Nephron progenitor cell (in vitro differentiated cells): ENCODE results near the gene SMARCC2.

Source experiments
- DNase-seq: peaks from one replicate; pipeline ENCODE4 v3.0.0; 2021
- H3K27ac Mint-ChIP-seq: 2 replicates; pipeline ENCODE4 v1.8.0; 2021; ENCODE audit warnings: mild to moderate bottlenecking, moderate library complexity, mixed read lengths
- H3K27me3 Mint-ChIP-seq: 2 replicates; pipeline ENCODE4 v1.8.0; 2021; ENCODE audit warnings: mild to moderate bottlenecking, low read depth, mixed read lengths; ENCODE audit not compliant: poor library complexity
- H3K36me3 Mint-ChIP-seq: 2 replicates; pipeline ENCODE4 v1.8.0; 2021; ENCODE audit warnings: low read depth, mixed read lengths
- H3K4me1 Mint-ChIP-seq: 2 replicates; pipeline ENCODE4 v1.8.0; 2021; ENCODE audit warnings: mixed read lengths
- H3K4me3 Mint-ChIP-seq: 2 replicates; pipeline ENCODE4 v1.8.0; 2021; ENCODE audit warnings: mild to moderate bottlenecking, moderate library complexity, mixed read lengths
- H3K9me3 Mint-ChIP-seq: 2 replicates; pipeline ENCODE4 v1.8.0; 2021; ENCODE audit warnings: mild to moderate bottlenecking, moderate library complexity, mixed read lengths
- TF ChIP-seq, protein P1 (sequence below): fragments of 200-600 bp; sonication (generic); IDR thresholded peaks from 2 replicates; pipeline ENCODE4 v1.5.0; 2021; ENCODE audit warnings: antibody characterized with exemption

The SMARCC2 gene

DNA sequence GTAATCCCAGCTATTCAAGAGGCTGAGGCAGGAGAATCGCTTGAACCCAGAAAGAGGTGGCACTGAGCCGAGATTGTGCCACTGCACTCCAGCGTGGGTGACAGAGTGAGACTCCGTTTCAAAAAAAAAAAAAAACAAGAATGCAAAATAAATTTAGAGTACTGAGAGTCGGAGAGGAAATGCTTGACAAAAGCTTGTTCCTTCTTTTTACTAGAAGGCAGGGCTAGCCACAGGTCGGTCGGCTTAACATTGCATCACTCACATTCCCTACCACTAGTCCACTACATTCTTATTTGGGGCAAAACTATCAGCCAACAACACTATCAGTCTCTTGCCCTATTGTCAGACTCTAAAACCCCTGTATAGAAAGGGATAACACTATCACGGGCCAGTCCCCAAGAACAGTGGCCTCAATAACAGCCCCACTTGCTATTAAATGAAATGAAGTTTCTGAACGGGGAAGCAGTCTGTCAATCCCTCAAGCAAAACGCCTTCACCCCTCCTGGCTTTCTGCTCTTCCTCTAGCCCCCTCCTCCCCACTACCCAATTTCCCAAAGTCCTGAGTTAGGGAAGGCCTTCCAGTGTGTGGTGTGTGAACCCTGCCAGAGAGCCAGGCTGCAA lies 31.4 kb upstream of the SMARCC2 start:
- Mint-ChIP-seq H3K9me3 (peaks cover 11% of the 10 kb centered on the region), H3K4me3 (peak overlapping the region; percentile 96), H3K27me3 (no peaks in the 10 kb centered on the region), H3K36me3 (peaks cover 22% of the 10 kb centered on the region), H3K4me1 (peaks cover 49% of the 10 kb centered on the region), H3K27ac (peak overlapping the region; percentile 99)
- no peak for DNase-seq
- TF ChIP-seq, protein P1, sequence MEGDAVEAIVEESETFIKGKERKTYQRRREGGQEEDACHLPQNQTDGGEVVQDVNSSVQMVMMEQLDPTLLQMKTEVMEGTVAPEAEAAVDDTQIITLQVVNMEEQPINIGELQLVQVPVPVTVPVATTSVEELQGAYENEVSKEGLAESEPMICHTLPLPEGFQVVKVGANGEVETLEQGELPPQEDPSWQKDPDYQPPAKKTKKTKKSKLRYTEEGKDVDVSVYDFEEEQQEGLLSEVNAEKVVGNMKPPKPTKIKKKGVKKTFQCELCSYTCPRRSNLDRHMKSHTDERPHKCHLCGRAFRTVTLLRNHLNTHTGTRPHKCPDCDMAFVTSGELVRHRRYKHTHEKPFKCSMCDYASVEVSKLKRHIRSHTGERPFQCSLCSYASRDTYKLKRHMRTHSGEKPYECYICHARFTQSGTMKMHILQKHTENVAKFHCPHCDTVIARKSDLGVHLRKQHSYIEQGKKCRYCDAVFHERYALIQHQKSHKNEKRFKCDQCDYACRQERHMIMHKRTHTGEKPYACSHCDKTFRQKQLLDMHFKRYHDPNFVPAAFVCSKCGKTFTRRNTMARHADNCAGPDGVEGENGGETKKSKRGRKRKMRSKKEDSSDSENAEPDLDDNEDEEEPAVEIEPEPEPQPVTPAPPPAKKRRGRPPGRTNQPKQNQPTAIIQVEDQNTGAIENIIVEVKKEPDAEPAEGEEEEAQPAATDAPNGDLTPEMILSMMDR, result no peak

DNA sequence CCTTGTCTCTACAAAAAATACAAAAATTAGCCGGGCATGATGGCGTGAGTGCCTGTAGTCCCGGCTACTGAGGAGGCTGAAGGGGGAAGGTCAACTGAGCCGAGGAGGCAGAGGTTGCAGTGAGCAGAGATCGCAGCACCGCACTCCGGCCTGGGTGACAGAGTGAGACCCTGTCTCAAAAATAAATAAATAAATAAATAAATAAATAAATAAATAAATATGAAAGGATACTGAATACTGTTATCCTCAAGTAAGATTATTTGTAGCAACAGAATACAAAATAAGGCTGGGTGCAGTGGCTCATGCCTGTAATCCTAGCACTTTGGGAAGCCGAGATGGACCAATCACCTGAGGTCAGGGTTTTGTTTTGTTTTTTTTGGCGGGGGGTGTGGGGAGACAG lies 30.6 kb upstream of the SMARCC2 start:
- DNase-seq, result no peak
- peak overlapping the region; percentile 91 for H3K27ac Mint-ChIP-seq
- peak overlapping the region; percentile 73 for H3K4me3 Mint-ChIP-seq
- no peaks in the 10 kb centered on the region for H3K27me3 Mint-ChIP-seq
- TF ChIP-seq, protein P1, result no peak
- H3K36me3 Mint-ChIP-seq, result peaks cover 29% of the 10 kb centered on the region
- peaks cover 11% of the 10 kb centered on the region for H3K9me3 Mint-ChIP-seq
- H3K4me1 Mint-ChIP-seq, result peaks cover 40% of the 10 kb centered on the region

DNA sequence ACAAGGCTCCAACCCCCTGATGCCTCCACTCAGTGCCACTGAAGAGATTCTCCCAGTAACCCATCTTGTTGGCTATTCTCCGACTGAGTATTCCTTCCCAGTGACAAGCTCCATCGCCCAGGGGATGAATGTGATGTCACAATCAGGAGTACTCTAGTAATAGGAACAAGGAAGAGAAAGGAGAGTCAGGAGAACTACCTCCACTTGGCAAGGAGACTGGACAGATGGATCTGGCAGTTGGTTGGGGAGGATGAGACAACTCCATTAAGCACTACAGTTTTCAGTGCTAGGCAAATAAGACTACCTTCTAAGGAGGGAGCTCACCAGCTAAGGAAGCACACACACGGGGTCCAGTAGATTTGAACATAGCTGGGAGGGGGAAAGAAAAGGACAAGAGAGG lies 27.2 kb upstream of the SMARCC2 start:
- peaks cover 52% of the 10 kb centered on the region for H3K36me3 Mint-ChIP-seq
- TF ChIP-seq, protein P1, result no peak
- H3K4me1 Mint-ChIP-seq, result peaks cover 15% of the 10 kb centered on the region
- DNase-seq, result no peak
- peaks cover 11% of the 10 kb centered on the region for H3K9me3 Mint-ChIP-seq
- peak overlapping the region; percentile 8 for H3K27ac Mint-ChIP-seq
- H3K27me3 Mint-ChIP-seq, result no peaks in the 10 kb centered on the region
- H3K4me3 Mint-ChIP-seq, result no peak overlapping the region

DNA sequence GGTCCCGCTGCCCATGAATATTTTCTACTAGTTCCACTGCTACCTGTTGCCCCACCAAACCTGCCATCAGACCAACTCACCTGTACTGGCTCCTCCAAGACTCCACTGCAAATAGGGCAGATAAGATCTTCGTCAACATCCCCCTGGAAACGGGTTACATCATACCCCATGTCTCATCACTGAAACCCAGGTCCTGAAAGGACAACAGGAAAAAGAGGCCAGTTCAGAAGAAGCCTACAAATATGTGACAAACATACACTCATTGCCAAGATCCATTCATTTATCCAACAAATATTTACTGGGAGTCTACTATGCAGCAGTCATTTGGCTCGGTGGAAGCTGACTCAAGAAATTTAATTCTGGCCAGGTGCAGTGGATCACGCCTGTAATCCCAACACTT lies 24.6 kb upstream of the SMARCC2 start:
- no peak for DNase-seq
- TF ChIP-seq, protein P1, result no peak
- Mint-ChIP-seq H3K4me1 (no peaks in the 10 kb centered on the region), H3K36me3 (peaks cover 78% of the 10 kb centered on the region), H3K27ac (no peak overlapping the region), H3K9me3 (peaks cover 11% of the 10 kb centered on the region), H3K27me3 (no peaks in the 10 kb centered on the region), H3K4me3 (no peak overlapping the region)

DNA sequence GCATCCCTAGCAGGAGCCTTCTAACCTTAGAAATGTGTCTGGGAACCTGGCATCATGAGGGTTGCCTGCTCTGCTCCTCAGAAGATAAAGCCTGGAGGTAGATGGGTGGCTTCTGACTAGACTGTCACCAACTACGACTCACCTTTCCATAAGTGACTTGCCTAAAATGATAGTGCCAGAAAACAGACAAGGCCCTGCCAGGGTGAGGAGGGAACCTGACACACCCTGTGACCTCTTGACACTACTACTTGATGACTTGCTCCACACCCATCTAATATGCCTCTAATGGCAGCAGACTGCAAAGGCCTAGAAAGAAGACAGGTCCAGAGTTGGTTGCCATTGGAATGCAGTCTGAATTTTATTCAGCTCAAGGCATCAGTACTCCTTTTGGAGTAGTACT lies 23.1 kb upstream of the SMARCC2 start:
- H3K9me3 Mint-ChIP-seq, result peaks cover 9% of the 10 kb centered on the region

More for the DNA sequence above, 23.1 kb upstream of the SMARCC2 start:
- no peak overlapping the region for H3K4me3 Mint-ChIP-seq
- no peak for DNase-seq
- no peaks in the 10 kb centered on the region for H3K27me3 Mint-ChIP-seq
- H3K4me1 Mint-ChIP-seq, result no peaks in the 10 kb centered on the region
- peaks cover 83% of the 10 kb centered on the region for H3K36me3 Mint-ChIP-seq
- H3K27ac Mint-ChIP-seq, result no peak overlapping the region
- TF ChIP-seq, protein P1, result no peak
